Stimulated activated CD4-positive, alpha-beta T cell treated with anti-CD3 and anti-CD28 coated beads, Interleukin-2, amount 100 ng/mL, for 48 hours (primary cell): ENCODE results near the gene MLYCD.

Experiments
- DNase-seq, 2 donors: peaks; one replicate each; pipeline ENCODE4 v3.0.0-alpha.2; 2020

The MLYCD gene

GRCh38 chr16:83900571-83900970 is 1.7 kb downstream of the MLYCD start:
- DNase-seq, result no peak

- no peak for DNase-seq
Observed at GRCh38 chr16:83901101-83901500, 2.2 kb downstream of the MLYCD start.

GRCh38 chr16:83903751-83904150 is 4.8 kb downstream of the MLYCD start:
- DNase-seq, result no peak

- DNase-seq, result no peak
Observed at GRCh38 chr16:83906683-83907082, 7.8 kb downstream of the MLYCD start.

- no peak for DNase-seq
Observed at GRCh38 chr16:83907111-83907510, 8.2 kb downstream of the MLYCD start.

GRCh38 chr16:83907631-83908250 is 8.8 kb downstream of the MLYCD start:
- no peak for DNase-seq

GRCh38 chr16:83908798-83909197 is 9.9 kb downstream of the MLYCD start:
- DNase-seq, result no peak

- no peak for DNase-seq
Observed at GRCh38 chr16:83911290-83911689, 12.4 kb downstream of the MLYCD start.

- no peak for DNase-seq
Observed at GRCh38 chr16:83912519-83913244, 13.8 kb downstream of the MLYCD start.

GRCh38 chr16:83913245-83913633 is 14.3 kb downstream of the MLYCD start:
- DNase-seq, result no peak

GRCh38 chr16:83914091-83914710 is 15.3 kb downstream of the MLYCD start:
- DNase-seq, result no peak

- DNase-seq, result no peak
Observed at GRCh38 chr16:83915081-83915480, 16.2 kb downstream of the MLYCD start.

GRCh38 chr16:83915491-83915890 is 16.6 kb downstream of the MLYCD start:
- no peak for DNase-seq

- DNase-seq, result no peak
Observed at GRCh38 chr16:83917152-83918120, 18.5 kb downstream of the MLYCD start.

- no peak for DNase-seq
Observed at GRCh38 chr16:83920894-83921491, 22.1 kb downstream of the MLYCD start.

- DNase-seq, result no peak
Observed at GRCh38 chr16:83923581-83924365, 24.9 kb downstream of the MLYCD start.

GRCh38 chr16:83924686-83925085 is 25.8 kb downstream of the MLYCD start:
- no peak for DNase-seq

- no peak for DNase-seq
Observed at GRCh38 chr16:83925095-83925905, 26.4 kb downstream of the MLYCD start.

- no peak for DNase-seq
Observed at GRCh38 chr16:83925957-83926725, 27.2 kb downstream of the MLYCD start.
